ENCODE measurements around the gene PSMB11.

The PSMB11 gene

DNA sequence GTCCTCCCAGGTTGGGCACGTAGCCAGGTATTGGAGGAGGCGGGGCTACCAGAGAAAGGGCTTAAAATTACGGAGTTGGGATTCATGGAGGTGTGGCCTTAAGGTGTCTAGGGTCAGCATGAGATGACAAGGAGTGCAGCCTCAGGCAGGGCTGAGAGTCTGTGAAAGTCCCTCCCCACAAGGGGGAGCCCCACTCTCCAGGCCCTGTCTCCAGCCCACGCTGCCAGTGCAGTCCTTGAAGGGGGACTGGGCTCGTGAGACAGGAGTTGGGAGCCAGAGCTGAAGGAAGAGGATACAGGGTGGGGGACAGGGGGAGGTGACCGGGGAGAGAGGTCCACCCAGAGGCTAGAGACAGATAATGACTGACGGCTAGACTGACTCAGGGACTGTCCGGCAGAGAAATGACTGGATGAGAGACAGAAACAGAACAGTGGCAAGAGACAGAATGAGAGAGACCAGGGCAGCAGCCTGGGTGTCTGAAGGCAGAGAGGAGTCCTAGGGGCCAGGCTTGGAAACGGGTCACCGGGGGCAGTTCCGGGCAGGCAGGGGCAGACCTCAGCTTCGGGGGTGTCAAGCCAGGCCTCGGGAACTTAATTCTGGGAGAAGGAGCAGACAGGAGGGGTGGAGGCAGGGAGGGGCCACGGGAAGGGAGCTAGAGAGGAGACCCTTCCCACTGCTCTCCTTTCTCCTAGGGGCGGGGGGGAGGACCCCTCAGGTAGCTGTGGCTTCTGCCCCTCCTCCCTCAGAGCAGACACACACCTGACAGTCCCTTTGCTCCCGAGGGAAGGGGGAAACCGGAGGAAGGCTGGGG, 14.3 kb downstream of the PSMB11 start:
- TF ChIP-seq, protein P1, sequence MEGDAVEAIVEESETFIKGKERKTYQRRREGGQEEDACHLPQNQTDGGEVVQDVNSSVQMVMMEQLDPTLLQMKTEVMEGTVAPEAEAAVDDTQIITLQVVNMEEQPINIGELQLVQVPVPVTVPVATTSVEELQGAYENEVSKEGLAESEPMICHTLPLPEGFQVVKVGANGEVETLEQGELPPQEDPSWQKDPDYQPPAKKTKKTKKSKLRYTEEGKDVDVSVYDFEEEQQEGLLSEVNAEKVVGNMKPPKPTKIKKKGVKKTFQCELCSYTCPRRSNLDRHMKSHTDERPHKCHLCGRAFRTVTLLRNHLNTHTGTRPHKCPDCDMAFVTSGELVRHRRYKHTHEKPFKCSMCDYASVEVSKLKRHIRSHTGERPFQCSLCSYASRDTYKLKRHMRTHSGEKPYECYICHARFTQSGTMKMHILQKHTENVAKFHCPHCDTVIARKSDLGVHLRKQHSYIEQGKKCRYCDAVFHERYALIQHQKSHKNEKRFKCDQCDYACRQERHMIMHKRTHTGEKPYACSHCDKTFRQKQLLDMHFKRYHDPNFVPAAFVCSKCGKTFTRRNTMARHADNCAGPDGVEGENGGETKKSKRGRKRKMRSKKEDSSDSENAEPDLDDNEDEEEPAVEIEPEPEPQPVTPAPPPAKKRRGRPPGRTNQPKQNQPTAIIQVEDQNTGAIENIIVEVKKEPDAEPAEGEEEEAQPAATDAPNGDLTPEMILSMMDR (IDR thresholded peaks at IDR 0.05; ENCODE audit: insufficient read depth, low read depth, low read length, missing control alignments) = peak; percentile 78
- peak overlapping the region; percentile 60 for H3K4me3 ChIP-seq (ENCODE audit: low read length)
- peak; percentile 74 for DNase-seq (ENCODE audit: low read depth)

DNA sequence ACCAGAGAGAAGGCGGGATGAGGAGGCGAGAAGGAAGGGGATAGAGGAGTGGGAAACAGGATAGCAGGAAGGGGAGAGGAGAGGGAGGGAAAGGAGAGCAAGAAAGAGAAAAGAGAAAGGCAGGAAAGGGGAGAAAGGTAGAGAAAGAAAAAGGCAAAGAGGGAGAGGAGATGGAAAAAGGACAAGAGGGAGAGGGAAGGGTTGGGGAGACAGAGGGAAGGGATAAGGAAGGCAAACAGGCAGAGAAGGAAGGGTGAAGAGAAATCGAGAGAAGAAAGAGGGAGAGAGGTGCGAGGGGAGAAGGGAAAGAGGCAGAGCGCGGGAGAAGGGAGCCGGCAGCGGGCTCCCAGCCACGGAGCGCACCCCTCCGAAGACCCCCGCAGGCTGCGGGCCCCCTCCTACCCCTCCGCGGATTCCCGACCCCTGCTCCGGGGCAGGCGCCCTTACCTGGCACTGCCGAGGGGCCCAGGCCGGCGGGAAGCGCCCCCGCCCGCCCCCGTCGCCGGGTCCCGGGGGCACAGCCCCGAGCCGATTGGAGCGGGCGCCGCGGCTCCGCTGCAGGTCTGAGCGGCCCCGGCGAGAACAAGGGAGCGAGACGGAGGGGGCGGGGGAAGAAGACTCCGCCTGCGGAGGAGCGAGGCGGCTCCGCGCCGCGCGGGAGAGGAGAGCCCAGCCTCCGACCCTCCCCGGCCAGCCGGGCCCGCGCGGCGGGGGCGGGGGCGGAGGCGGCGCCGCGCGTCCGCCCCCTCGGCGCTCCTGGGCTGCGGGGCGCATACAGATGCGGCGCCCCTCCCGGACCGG, 15.1 kb downstream of the PSMB11 start, which contains the start of gene CDH24:
Gene CDH24 (minus strand): TSS at position 565 of the 801 bp plus-strand sequence. CDS start 1,787 bp downstream, outside the sequence.
- TF ChIP-seq, protein P1 (IDR thresholded peaks at IDR 0.05; ENCODE audit: insufficient read depth, low read depth, low read length, missing control alignments) = no peak
- peak; percentile 75 for DNase-seq (ENCODE audit: low read depth)
- peak within 1 kb of the TSS; percentile 60 for H3K4me3 ChIP-seq (ENCODE audit: low read length)

DNA sequence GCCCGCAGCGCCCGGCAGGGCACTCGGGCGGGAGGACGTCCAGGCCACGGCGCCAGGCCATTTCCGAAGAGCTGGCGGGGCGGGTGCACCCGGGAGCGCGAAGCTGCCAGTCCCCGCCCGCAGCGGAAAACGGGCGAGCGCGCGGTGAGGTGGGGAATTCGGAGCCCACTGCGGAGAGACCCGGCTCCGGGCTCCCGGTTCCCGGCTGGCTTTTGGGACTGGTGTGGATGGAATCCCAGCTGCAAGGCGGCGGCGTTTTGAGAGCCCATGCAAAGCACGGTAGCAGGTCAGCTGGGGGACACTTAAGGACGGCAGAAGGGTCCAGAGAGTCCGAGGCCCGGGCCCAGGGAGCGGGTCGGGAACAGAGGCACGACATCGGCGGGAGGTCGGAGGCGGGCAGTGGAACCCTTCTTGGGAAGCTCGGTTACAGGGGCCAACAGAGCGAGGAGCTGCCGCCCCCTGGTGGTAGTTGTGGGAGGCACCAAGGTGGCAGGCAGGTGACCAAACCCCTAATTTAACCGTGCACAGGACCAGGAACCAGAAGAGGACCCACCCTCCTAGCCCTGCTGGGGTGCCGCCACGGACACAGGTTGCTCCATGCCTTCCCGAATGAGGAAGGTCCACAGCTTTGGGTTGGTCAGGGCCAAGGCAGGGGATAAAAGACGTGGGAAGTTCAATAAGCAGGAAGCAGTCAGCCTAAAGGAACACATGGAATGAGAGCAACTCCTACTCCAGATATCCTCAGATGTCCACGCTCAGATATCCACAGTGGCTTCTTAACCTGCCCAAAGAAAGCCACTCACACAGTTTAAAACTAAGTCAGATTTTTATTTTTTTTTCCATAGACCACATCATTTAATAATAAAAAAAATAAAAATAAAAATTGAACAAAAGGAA, 16.0 kb downstream of the PSMB11 start:
- TF ChIP-seq, protein P1 (IDR thresholded peaks at IDR 0.05; ENCODE audit: insufficient read depth, low read depth, low read length, missing control alignments) = peak; percentile 93
- DNase-seq (ENCODE audit: low read depth) = peak; percentile 87
- peak overlapping the region; percentile 60 for H3K4me3 ChIP-seq (ENCODE audit: low read length)

DNA sequence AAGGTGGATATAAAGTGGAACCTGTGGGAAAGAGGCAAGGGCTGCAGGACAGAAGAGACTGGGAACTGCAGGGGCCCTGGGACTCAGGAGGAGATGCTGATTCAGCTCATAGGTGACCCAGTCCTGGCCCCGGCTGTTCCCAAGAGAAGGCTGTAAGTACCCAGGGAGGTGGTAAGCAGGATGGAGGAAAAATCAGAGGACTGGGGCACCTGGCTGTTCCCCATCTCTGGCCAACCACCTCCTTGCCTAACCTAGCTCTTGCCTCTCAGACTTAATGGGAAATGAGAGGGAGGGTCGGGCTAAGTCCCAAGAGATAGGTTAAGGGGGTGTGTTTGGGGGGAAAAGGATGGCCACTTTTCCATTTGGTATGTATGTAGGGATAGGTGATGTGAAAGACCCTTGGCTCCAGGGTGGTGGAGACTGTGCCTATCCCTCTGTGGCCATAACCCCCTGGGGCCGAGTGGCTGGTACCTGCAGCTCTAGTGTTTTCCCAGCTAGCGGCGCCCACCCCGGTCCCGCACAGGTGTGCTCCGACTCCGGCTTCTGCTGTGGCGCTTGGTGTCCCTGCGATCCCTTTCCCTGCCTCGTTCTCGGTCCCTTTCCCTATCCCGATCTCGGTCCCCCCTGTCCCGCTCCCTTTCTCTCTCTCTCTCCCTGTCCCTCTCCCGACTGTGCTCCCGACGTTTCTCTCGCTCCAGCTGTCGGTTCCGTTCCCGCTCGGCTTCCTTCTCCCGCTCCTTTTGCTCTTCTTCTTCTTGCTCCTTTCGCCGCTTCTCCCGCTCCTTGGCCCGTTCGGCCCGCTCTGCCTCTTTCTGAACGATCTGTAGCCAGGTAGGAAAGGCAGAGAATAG, 16.9 kb downstream of the PSMB11 start:
- DNase-seq (ENCODE audit: low read depth) = no peak
- H3K4me3 ChIP-seq (ENCODE audit: low read length) = no peak overlapping the region
- TF ChIP-seq, protein P1 (IDR thresholded peaks at IDR 0.05; ENCODE audit: insufficient read depth, low read depth, low read length, missing control alignments) = no peak

DNA sequence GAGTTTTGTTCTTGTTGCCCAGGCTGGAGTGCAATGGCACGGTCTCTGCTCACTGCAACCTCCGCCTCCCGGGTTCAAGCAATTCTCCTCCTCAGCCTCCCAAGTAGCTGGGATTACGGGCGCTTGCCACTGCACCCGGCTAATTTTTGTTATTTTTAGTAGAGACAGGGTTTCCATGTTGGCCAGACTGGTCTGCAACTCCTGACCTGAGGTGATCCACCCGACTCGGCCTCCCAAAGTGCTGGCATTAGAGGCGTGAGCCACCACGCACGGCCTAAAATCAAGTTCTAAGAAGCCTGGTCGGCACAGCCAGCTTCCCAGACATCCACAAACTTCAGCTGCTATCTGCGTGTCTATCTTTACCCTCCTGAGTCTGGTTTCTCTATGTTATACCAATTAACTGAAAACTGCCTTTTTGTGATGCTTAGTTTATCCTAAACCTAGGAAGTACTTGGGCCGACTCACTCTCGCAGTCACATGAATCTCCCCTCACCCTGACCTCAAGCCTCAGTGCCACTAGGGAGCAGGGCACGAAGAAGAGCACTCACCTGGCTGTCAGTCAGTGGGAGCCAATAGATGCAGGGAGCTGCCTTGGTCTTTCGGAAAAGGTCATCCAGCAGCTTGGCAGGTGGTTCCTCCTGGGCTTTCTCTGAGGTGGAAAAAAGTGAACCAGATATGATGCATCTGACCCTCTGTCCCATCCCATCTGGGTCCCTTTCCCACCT, 18.7 kb downstream of the PSMB11 start:
- TF ChIP-seq, protein P1 (IDR thresholded peaks at IDR 0.05; ENCODE audit: insufficient read depth, low read depth, low read length, missing control alignments) = no peak
- DNase-seq (ENCODE audit: low read depth) = no peak
- H3K4me3 ChIP-seq (ENCODE audit: low read length) = no peak overlapping the region

Measured in epithelial cell of esophagus (primary cell).